Measurements from ENCODE around the gene PDIA4.

The PDIA4 gene

DNA sequence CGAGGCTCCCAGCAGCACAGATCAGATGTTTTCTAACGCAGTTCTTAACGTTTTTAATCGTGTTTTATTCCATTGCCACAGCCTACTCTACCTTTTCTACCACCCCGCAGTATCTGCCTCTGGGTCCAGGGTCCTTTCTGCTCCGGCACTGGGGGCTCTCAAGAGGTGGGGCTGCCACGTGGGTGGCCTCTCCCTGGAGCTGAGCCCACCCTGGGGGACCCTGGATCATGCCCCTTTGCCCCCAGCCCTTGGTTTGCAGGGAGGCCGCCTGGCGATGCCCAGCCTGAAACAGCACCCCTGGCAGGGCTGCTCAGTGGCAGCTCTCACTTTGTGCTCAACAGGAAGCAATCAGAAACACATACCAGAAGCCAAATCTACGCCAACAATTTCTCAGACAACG lies 25.3 kb downstream of the PDIA4 start:
- no peaks in the 10 kb centered on the region for H3K27me3 ChIP-seq (ENCODE audit: insufficient read depth, poor library complexity, severe bottlenecking)
- H3K4me3 ChIP-seq (ENCODE audit: severe bottlenecking) = no peak overlapping the region
- TF ChIP-seq, protein P1, sequence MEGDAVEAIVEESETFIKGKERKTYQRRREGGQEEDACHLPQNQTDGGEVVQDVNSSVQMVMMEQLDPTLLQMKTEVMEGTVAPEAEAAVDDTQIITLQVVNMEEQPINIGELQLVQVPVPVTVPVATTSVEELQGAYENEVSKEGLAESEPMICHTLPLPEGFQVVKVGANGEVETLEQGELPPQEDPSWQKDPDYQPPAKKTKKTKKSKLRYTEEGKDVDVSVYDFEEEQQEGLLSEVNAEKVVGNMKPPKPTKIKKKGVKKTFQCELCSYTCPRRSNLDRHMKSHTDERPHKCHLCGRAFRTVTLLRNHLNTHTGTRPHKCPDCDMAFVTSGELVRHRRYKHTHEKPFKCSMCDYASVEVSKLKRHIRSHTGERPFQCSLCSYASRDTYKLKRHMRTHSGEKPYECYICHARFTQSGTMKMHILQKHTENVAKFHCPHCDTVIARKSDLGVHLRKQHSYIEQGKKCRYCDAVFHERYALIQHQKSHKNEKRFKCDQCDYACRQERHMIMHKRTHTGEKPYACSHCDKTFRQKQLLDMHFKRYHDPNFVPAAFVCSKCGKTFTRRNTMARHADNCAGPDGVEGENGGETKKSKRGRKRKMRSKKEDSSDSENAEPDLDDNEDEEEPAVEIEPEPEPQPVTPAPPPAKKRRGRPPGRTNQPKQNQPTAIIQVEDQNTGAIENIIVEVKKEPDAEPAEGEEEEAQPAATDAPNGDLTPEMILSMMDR (IDR thresholded peaks at IDR 0.05; ENCODE audit: poor library complexity, severe bottlenecking) = no peak
- H3K9me3 ChIP-seq (ENCODE audit: severe bottlenecking) = no peaks in the 10 kb centered on the region
- ATAC-seq (ENCODE audit: low read depth) = no peak
- H3K27ac ChIP-seq (ENCODE audit: poor library complexity, severe bottlenecking) = no peak overlapping the region
- H3K36me3 ChIP-seq (ENCODE audit: low read depth) = peaks cover 63% of the 10 kb centered on the region
- DNase-seq (ENCODE audit: low spot score) = no peak
- H3K4me1 ChIP-seq (ENCODE audit: insufficient read depth, poor library complexity, severe bottlenecking) = no peaks in the 10 kb centered on the region

DNA sequence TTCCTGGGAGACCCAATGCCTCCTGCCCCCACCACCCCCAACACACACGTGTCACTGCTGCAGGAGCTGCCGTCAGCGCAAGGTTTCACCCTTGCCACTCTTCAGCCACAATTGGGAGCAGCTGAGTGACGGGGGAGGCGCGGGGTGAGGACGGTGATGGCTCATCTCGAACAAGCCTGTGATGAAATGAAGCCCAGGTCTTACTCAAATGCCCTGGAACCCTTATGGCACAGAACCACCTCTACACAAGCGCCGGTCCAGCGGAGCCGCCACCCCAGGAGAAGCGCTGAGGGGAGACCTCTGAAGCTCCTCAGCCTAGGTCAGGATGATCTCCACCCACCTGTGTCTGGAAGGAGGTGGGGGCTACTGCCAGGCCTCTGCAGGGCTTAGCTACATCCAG lies 25.7 kb downstream of the PDIA4 start:
- no peaks in the 10 kb centered on the region for H3K27me3 ChIP-seq (ENCODE audit: insufficient read depth, poor library complexity, severe bottlenecking)
- TF ChIP-seq, protein P1 (IDR thresholded peaks at IDR 0.05; ENCODE audit: poor library complexity, severe bottlenecking) = no peak
- no peak overlapping the region for H3K4me3 ChIP-seq (ENCODE audit: severe bottlenecking)
- no peak for ATAC-seq (ENCODE audit: low read depth)
- no peaks in the 10 kb centered on the region for H3K4me1 ChIP-seq (ENCODE audit: insufficient read depth, poor library complexity, severe bottlenecking)
- no peak overlapping the region for H3K27ac ChIP-seq (ENCODE audit: poor library complexity, severe bottlenecking)
- peaks cover 59% of the 10 kb centered on the region for H3K36me3 ChIP-seq (ENCODE audit: low read depth)
- H3K9me3 ChIP-seq (ENCODE audit: severe bottlenecking) = no peaks in the 10 kb centered on the region
- no peak for DNase-seq (ENCODE audit: low spot score)

DNA sequence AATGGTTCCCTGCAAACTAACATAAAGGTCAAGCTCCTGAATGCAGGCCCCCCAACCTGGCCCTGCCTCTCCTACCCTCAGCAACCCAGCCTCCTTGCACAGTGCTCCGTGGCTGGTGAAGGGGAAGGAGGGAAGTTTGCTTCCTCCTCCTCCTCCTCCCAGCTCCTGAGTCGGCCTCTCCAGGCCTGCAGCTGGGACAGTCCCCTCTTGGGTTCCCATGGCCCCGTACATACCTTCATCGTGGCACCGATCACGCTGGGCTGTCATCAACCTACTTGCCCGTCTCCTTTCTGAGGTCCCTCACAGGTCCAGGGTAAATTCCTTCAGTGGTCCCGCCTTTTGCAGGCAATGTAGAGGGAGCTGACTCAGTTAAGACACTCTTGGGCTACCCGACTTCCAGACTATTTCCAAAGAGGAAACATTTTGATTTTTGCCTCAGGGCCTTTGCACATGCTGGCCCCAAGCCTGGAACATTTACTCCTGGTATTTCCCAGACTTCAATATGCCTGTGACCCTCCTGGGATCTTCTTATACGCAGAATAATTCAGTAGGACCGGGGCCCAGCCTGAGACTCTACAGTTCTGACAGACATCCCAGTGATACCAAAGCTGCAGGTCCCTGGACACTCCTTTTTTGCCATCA lies 26.8 kb downstream of the PDIA4 start:
- Histone ChIP-seq H3K9me3 (ENCODE audit: severe bottlenecking) (no peaks in the 10 kb centered on the region), H3K4me3 (ENCODE audit: severe bottlenecking) (no peak overlapping the region), H3K27me3 (ENCODE audit: insufficient read depth, poor library complexity, severe bottlenecking) (no peaks in the 10 kb centered on the region), H3K36me3 (ENCODE audit: low read depth) (peaks cover 48% of the 10 kb centered on the region), H3K27ac (ENCODE audit: poor library complexity, severe bottlenecking) (no peak overlapping the region), H3K4me1 (ENCODE audit: insufficient read depth, poor library complexity, severe bottlenecking) (no peaks in the 10 kb centered on the region)
- TF ChIP-seq, protein P1 (IDR thresholded peaks at IDR 0.05; ENCODE audit: poor library complexity, severe bottlenecking) = no peak
- DNase-seq (ENCODE audit: low spot score) (no peak), ATAC-seq (ENCODE audit: low read depth) (no peak)

DNA sequence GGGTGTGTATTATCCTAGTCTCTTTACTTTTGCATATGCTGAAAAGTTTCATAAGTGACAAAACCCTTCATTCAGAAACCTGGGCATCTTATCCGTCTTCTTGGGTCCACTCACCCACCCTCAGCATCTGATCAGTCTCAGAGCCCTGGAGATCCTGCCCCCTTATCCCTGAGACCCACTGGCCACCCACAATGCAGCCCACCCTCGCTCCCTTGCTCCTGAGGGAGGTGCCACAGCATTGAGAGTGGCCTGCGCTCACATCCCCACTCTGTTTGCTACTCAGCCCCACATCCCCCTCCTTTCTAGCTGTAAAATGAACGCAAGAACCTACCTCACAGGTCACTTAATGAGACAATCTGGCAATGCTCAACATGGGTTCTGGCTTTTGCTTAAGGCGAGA lies 27.3 kb downstream of the PDIA4 start:
- no peaks in the 10 kb centered on the region for H3K9me3 ChIP-seq (ENCODE audit: severe bottlenecking)
- TF ChIP-seq, protein P1 (IDR thresholded peaks at IDR 0.05; ENCODE audit: poor library complexity, severe bottlenecking) = no peak

DNA sequence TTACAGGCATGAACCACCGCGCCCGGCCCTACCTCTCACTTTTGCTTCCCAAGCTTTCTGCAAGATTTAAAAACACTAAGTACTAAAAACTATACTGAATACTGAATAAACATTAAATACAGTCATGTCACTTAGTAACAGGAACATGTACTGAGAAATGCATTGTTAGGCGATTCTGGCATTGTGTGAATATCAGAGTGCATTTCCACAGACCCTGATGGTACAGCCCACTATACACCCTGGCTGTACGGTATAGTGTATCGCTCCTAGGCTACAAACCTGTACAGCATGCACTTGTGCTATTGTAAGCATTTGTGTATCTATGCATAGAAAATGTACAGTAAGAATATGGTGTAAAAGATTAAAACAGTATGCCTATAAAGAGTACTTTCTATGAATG lies 29.1 kb downstream of the PDIA4 start:
- Histone ChIP-seq H3K27ac (ENCODE audit: poor library complexity, severe bottlenecking) (no peak overlapping the region), H3K36me3 (ENCODE audit: low read depth) (peaks cover 25% of the 10 kb centered on the region), H3K4me1 (ENCODE audit: insufficient read depth, poor library complexity, severe bottlenecking) (no peaks in the 10 kb centered on the region), H3K4me3 (ENCODE audit: severe bottlenecking) (no peak overlapping the region), H3K9me3 (ENCODE audit: severe bottlenecking) (no peaks in the 10 kb centered on the region), H3K27me3 (ENCODE audit: insufficient read depth, poor library complexity, severe bottlenecking) (no peaks in the 10 kb centered on the region)
- no peak for DNase-seq (ENCODE audit: low spot score)
- TF ChIP-seq, protein P1 (IDR thresholded peaks at IDR 0.05; ENCODE audit: poor library complexity, severe bottlenecking) = no peak
- no peak for ATAC-seq (ENCODE audit: low read depth)

More for the DNA sequence above, 27.3 kb downstream of the PDIA4 start:
- Histone ChIP-seq H3K4me1 (ENCODE audit: insufficient read depth, poor library complexity, severe bottlenecking) (no peaks in the 10 kb centered on the region), H3K27ac (ENCODE audit: poor library complexity, severe bottlenecking) (no peak overlapping the region), H3K4me3 (ENCODE audit: severe bottlenecking) (no peak overlapping the region), H3K27me3 (ENCODE audit: insufficient read depth, poor library complexity, severe bottlenecking) (no peaks in the 10 kb centered on the region), H3K36me3 (ENCODE audit: low read depth) (peaks cover 42% of the 10 kb centered on the region)
- DNase-seq (ENCODE audit: low spot score) = no peak
- ATAC-seq (ENCODE audit: low read depth) = no peak

Measured in RWPE2 (cell line).